ENCODE data around the gene FZR1. TPM values are rescaled to one million over a fixed set of nuclear protein-coding genes. Genes with fewer than 3 reads are reported as not detected.

Gene FZR1
- total RNA-seq, 6 experiments from 2014 or later: 18.7 to 34.1 (median 23.8) TPM

- 63% methylated on average over 37 of the region's 55 CpGs for WGBS (ENCODE audit: insufficient coverage, low coverage, low lambda C conversion rate, missing lambda C conversion rate)
- Histone ChIP-seq H3K4me1 (peaks cover 0 to 6% (median 0%) of the 10 kb centered on the region in 4 donors), H3K27ac (no peak overlapping the region), H3K4me3 (peak overlapping the region; percentile 79 to 96 (median 83)), H3K36me3 (no peaks in the 10 kb centered on the region), H3K9me3 (no peaks in the 10 kb centered on the region), H3K27me3 (no peaks in the 10 kb centered on the region)
- ATAC-seq (peak; percentile 35 to 71 (median 60)), DNase-seq (peak; percentile 90 to 94 (median 91))
- TF ChIP-seq CTCF (IDR thresholded peaks at IDR 0.05): no peak
- intact Hi-C loops (cut with DNase I): no loop called here
Observed at GRCh38 chr19:3573858-3574637, 67.9 kb downstream of the FZR1 start.

GRCh38 chr19:3575260-3575741 lies 69.2 kb downstream of the FZR1 start:
- H3K4me1 ChIP-seq: peaks cover 0 to 6% (median 0%) of the 10 kb centered on the region in 4 donors
- 92% methylated on average over 13 of the region's 19 CpGs for WGBS (ENCODE audit: insufficient coverage, low coverage, low lambda C conversion rate, missing lambda C conversion rate)
- H3K27ac ChIP-seq: no peak overlapping the region
- no peaks in the 10 kb centered on the region for H3K27me3 ChIP-seq
- no peak for TF ChIP-seq CTCF (IDR thresholded peaks at IDR 0.05)
- no peak for TF ChIP-seq POLR2A (IDR thresholded peaks at IDR 0.05)
- H3K9me3 ChIP-seq: no peaks in the 10 kb centered on the region
- intact Hi-C loops (cut with DNase I): no loop called here
- ATAC-seq: no peak
- no peaks in the 10 kb centered on the region for H3K36me3 ChIP-seq
- no peak overlapping the region for H3K4me3 ChIP-seq
- no peak for DNase-seq

GRCh38 chr19:3575949-3576673 lies 70.0 kb downstream of the FZR1 start:
- no peak overlapping the region for H3K27ac ChIP-seq
- no peak overlapping the region for H3K4me3 ChIP-seq
- no peaks in the 10 kb centered on the region for H3K27me3 ChIP-seq
- H3K36me3 ChIP-seq: no peaks in the 10 kb centered on the region
- DNase-seq (no peak), ATAC-seq (no peak)
- TF ChIP-seq CTCF (IDR thresholded peaks at IDR 0.05) (no peak), POLR2A (IDR thresholded peaks at IDR 0.05) (no peak)
- WGBS (ENCODE audit: insufficient coverage, low coverage, low lambda C conversion rate, missing lambda C conversion rate): 87% methylated on average over 12 of the region's 29 CpGs
- intact Hi-C loops (cut with DNase I): no loop called here
- H3K4me1 ChIP-seq: peaks cover 0 to 6% (median 0%) of the 10 kb centered on the region in 4 donors
- no peaks in the 10 kb centered on the region for H3K9me3 ChIP-seq

- WGBS (ENCODE audit: insufficient coverage, low coverage, low lambda C conversion rate, missing lambda C conversion rate): 76% methylated on average over 29 of the region's 78 CpGs
- no peaks in the 10 kb centered on the region for H3K9me3 ChIP-seq
- TF ChIP-seq POLR2A (IDR thresholded peaks at IDR 0.05): no peak
- no peak for TF ChIP-seq CTCF (IDR thresholded peaks at IDR 0.05)
- no peak for ATAC-seq
- H3K27me3 ChIP-seq: no peaks in the 10 kb centered on the region
- intact Hi-C loops (cut with DNase I): no loop called here
- DNase-seq: peak in 1 of 3 donors; percentile 49
- no peaks in the 10 kb centered on the region for H3K36me3 ChIP-seq
- H3K4me3 ChIP-seq: peak overlapping the region in 1 of 3 donors; percentile 4
- H3K27ac ChIP-seq: no peak overlapping the region
- peaks cover 0 to 5% (median 0%) of the 10 kb centered on the region in 4 donors for H3K4me1 ChIP-seq
Observed at GRCh38 chr19:3576696-3577443, 70.8 kb downstream of the FZR1 start.
